Lower lobe of right lung (tissue), 2 donors: ENCODE data around the gene ART5. TPM values are rescaled to one million over a fixed set of nuclear protein-coding genes. Genes with fewer than 3 reads are reported as not detected.

Source experiments
- ATAC-seq, 2 donors: fragments of 200-7000 bp; cut with Tn5 transposase; one replicate each; pipeline ENCODE4 v1.9.1; 2020 to 2022; ENCODE audit warnings: mild to moderate bottlenecking in 2 of 2, moderate library complexity in 2 of 2
- DNase-seq: peaks from one replicate; pipeline ENCODE4 v3.0.0-alpha.2; 2020
- H3K27ac ChIP-seq: fragments of 200-600 bp; one replicate; pipeline ENCODE4 v1.8.0; 2022
- H3K27me3 ChIP-seq: fragments of 200-600 bp; one replicate; pipeline ENCODE4 v1.8.0; 2022; ENCODE audit warnings: low read depth
- H3K36me3 ChIP-seq: fragments of 200-600 bp; one replicate; pipeline ENCODE4 v1.8.0; 2022; ENCODE audit warnings: mild to moderate bottlenecking
- H3K4me1 ChIP-seq: fragments of 200-600 bp; one replicate; pipeline ENCODE4 v1.8.0; 2022
- H3K4me3 ChIP-seq: fragments of 200-600 bp; one replicate; pipeline ENCODE4 v1.8.0; 2022; ENCODE audit warnings: mild to moderate bottlenecking
- H3K9me3 ChIP-seq: fragments of 200-600 bp; one replicate; pipeline ENCODE4 v1.8.0; 2022
- intact Hi-C: fragments of 100-400 bp; cut with DNase I; formaldehyde crosslinking; loops from one replicate; pipeline ENCODE4 v1.11.0; 2022
- total RNA-seq: library from RNA; stranded (reverse); fragmentation: NEBNext Ultra II Directional; extraction: Animal tissue kit (Norgen Biotek cat#: 25700); gene quantifications from one replicate; pipeline ENCODE4 v1.2.1, GENCODE V29; 2021
- TF ChIP-seq, protein P1 (sequence below): fragments of 200-600 bp; IDR thresholded peaks from one replicate; pipeline ENCODE4 v1.8.0; 2022; ENCODE audit warnings: antibody characterized with exemption, mild to moderate bottlenecking
- donor health status: DM: no; HTN: yes; CAD: no; lungs with severe emphysema.

ART5 gene
- total RNA-seq, 1 donor from 2014 or later, result 2.2 TPM

DNA sequence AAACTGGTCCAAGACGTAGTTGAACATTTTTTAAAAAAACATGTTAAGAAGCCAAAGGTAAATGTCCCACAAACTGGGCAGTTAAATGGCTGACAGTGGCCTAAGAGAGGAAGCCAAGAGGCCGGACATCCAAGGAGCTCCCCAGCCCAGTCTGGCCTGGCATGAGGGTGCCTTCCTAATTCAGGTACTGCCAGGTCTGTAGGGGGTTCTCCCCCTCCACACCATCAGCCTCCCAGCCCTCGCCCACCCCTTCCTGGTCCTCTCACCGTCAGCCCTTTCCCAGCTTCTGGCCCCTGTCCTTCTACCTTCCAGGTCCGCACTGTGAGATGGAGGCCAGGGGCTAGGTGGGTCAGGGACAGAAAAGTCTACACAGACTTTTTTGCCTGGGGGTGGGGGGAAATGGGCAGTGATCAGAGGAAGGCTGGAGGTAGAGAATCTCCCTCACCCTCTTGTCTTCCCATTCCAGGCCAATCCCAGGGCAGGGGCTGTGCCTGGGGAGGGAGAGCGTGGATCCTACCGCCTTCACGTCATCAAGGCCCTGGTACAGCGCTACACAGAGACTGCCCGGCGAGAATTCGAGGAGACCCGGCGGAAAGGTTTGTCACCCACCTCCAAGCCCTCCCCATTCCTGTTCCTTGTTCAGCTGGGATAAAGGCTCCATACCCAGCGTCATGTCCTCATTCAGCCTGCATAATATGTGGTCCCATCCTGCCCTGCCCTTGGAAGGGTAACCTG, 6.0 kb downstream of the ART5 start:
- intact Hi-C loops, result no loop called here
- no peak for ATAC-seq
- no peak for DNase-seq

DNA sequence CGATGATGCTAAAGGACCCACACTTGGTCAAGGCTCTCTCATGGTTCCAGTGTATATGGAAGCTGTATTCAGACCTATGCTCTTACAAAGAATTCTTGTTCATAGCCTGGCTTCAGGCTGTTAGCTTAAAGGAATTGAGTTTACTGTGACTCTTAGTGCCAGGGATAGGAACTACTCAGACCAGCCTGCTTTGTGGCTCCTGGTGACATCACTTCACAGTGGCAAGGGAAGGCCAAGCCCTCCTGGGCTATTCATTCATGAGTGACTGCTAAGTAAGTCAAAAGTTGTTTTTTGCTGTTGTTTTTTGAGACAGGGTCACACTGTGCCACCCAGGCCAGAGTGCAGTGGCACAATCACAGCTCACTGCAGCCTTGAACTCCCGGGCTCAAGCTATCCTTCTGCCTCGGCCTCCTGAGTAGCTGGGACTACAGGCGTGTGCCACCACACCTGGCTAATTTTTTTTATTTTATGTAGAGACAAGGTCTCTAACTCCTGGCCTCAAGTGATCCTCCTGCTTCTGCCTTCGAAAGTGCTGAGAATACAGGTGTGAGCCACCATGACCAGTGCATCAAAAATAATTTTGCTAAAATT, 9.6 kb downstream of the ART5 start:
- no peaks in the 10 kb centered on the region for H3K4me1 ChIP-seq
- no peaks in the 10 kb centered on the region for H3K36me3 ChIP-seq
- ATAC-seq, result no peak
- no peak for DNase-seq
- H3K27me3 ChIP-seq, result no peaks in the 10 kb centered on the region
- no peaks in the 10 kb centered on the region for H3K9me3 ChIP-seq
- TF ChIP-seq, protein P1, sequence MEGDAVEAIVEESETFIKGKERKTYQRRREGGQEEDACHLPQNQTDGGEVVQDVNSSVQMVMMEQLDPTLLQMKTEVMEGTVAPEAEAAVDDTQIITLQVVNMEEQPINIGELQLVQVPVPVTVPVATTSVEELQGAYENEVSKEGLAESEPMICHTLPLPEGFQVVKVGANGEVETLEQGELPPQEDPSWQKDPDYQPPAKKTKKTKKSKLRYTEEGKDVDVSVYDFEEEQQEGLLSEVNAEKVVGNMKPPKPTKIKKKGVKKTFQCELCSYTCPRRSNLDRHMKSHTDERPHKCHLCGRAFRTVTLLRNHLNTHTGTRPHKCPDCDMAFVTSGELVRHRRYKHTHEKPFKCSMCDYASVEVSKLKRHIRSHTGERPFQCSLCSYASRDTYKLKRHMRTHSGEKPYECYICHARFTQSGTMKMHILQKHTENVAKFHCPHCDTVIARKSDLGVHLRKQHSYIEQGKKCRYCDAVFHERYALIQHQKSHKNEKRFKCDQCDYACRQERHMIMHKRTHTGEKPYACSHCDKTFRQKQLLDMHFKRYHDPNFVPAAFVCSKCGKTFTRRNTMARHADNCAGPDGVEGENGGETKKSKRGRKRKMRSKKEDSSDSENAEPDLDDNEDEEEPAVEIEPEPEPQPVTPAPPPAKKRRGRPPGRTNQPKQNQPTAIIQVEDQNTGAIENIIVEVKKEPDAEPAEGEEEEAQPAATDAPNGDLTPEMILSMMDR, result no peak
- H3K4me3 ChIP-seq, result no peak overlapping the region
- intact Hi-C loops, result no loop called here
- no peak overlapping the region for H3K27ac ChIP-seq

More for the DNA sequence above, 6.0 kb downstream of the ART5 start:
- H3K4me3 ChIP-seq, result no peak overlapping the region
- no peaks in the 10 kb centered on the region for H3K36me3 ChIP-seq
- H3K4me1 ChIP-seq, result no peaks in the 10 kb centered on the region
- no peak overlapping the region for H3K27ac ChIP-seq
- TF ChIP-seq, protein P1, result no peak
- H3K9me3 ChIP-seq, result no peaks in the 10 kb centered on the region
- no peaks in the 10 kb centered on the region for H3K27me3 ChIP-seq

DNA sequence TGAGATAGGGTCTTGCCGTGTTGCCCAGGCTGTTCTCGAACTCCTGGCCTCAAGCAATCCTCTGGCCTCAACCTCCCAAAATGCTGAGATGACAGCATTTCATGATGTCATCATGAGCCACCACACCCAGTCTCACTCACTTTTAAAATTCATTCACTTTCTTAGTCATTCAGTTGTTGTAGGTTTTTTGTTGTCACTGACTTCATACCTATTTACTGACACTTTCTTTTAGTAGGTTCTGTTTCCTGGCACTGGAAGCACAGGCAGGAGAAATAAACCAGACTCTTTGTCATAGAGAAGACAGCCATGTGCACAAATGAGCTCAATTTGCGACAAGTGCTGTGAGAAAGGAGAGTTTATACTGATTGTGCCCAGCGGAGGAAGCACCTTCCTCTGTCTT, 10.5 kb downstream of the ART5 start:
- TF ChIP-seq, protein P1, result no peak
- Histone ChIP-seq H3K4me3 (no peak overlapping the region), H3K27ac (no peak overlapping the region), H3K9me3 (no peaks in the 10 kb centered on the region), H3K36me3 (no peaks in the 10 kb centered on the region), H3K4me1 (no peaks in the 10 kb centered on the region), H3K27me3 (no peaks in the 10 kb centered on the region)
- ATAC-seq (no peak), DNase-seq (no peak)
- intact Hi-C loops, result no loop called here

DNA sequence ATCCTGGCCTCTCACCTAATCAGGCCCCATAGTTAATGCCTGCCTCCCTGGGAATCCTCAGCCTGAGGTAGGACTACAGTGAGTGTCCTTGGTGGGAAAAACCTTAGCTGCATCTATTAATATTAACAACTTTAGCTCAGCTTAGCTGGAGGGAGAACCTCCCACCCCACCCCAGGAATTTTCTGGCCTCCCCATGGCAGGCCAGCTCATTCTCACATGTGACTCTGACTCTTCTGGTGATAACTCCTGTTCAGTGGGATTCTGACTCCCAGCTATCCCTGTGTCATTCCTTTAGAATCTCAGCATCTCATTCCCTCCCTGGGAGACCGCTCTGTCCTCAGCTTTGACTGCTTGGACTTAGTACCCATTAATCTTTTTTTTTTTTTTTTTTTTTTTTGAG, 14.5 kb downstream of the ART5 start:
- no peaks in the 10 kb centered on the region for H3K36me3 ChIP-seq
- no peak overlapping the region for H3K4me3 ChIP-seq
- no peaks in the 10 kb centered on the region for H3K27me3 ChIP-seq
- intact Hi-C loops, result no loop called here
- H3K9me3 ChIP-seq, result no peaks in the 10 kb centered on the region
- TF ChIP-seq, protein P1, result no peak
- no peak for DNase-seq
- ATAC-seq, result no peak
- H3K4me1 ChIP-seq, result no peaks in the 10 kb centered on the region
- H3K27ac ChIP-seq, result no peak overlapping the region

DNA sequence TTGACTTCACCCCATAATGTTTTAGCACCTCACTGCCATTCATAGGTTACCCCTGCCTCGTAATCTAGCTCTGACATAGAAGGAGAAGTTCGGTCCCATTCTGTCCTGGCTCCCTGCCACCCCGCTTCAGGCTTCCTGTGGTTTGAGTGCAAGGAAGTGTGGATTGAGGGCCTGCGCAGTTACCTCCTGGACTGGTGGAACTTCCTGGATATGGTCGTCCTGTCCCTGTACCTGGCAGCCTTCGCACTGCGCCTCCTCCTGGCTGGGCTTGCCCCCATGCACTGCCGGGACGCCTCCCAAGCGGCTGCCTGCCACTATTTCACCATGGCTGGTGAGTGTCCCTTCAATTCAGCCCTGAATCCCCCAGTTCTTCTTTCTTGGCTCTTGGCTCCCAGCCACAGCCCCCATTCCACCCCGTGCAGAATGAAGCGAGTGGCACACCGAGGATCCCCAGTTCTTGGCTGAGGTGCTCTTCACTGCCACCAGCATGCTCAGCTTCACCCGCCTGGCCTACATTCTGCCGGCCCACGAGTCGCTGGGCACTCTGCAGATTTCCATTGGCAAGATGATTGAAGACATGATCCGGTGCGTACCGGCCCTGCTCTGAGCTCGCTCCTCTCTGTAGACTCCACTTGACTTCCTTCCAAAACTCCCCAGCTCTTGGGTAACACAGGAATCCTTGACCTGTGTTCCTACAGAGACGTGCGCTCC, 15.4 kb downstream of the ART5 start:
- TF ChIP-seq, protein P1, result no peak
- Histone ChIP-seq H3K4me1 (no peaks in the 10 kb centered on the region), H3K4me3 (peak overlapping the region; percentile 29), H3K27me3 (no peaks in the 10 kb centered on the region), H3K27ac (no peak overlapping the region), H3K9me3 (no peaks in the 10 kb centered on the region), H3K36me3 (no peaks in the 10 kb centered on the region)
- DNase-seq (peak; percentile 84), ATAC-seq (peak; percentile 66 to 75)
- intact Hi-C loops, result no loop called here
